HG03103 (cell line): ENCODE measurements around the gene EIF2B1.

ENCODE experiments used
- ATAC-seq: cut with Tn5 transposase; IDR thresholded peaks from one replicate; pipeline ENCODE4 v1.9.1; 2021; ENCODE audit warnings: low read depth; ENCODE audit not compliant: unreplicated experiment

Gene EIF2B1

GRCh38 chr12:123572391-123572790, 61.1 kb downstream of the EIF2B1 start:
- ATAC-seq, result no peak

- ATAC-seq, result no peak
These were observed 62.1 kb downstream of the EIF2B1 start for GRCh38 chr12:123571343-123571813.
